Keratinocyte (primary cell): ENCODE results near the gene PRKCA. TPM values are rescaled to one million over a fixed set of nuclear protein-coding genes. Genes with fewer than 3 reads are reported as not detected.

ENCODE experiments used
- DNase-seq: peaks from one replicate; pipeline ENCODE4 v3.0.0-alpha.2; 2011; ENCODE audit warnings: low read depth, missing footprints, low spot score
- FAIRE-seq: peaks from 2 replicates; lab custom pipeline; 2011; peaks lifted over from hg19 to GRCh38; lab: Jason Lieb, UNC
- H2AFZ ChIP-seq: 2 replicates; pipeline ENCODE4 v1.6.0; 2012; ENCODE audit warnings: low read length, control low read depth, inconsistent platforms; ENCODE audit not compliant: control insufficient read depth
- H3K27ac ChIP-seq: 2 replicates; pipeline ENCODE4 v1.5.1; 2011; ENCODE audit warnings: low read length; ENCODE audit not compliant: control insufficient read depth, insufficient read depth
- H3K27me3 ChIP-seq: 3 replicates; pipeline ENCODE4 v1.6.0; 2011; ENCODE audit warnings: low read length; ENCODE audit not compliant: control insufficient read depth, insufficient read depth; ENCODE audit errors: extremely low read depth
- H3K36me3 ChIP-seq, 2 experiments: 2 replicates in 1 of 2; 3 replicates in 1 of 2; pipeline ENCODE4 v1.5.1; 2011; ENCODE audit warnings: low read length in 2 of 2, mild to moderate bottlenecking in 1 of 2; ENCODE audit not compliant: control insufficient read depth in 2 of 2, insufficient read depth in 2 of 2; ENCODE audit errors: extremely low read depth in 1 of 2
- H3K4me1 ChIP-seq: 3 replicates; pipeline ENCODE4 v1.5.1; 2011; ENCODE audit warnings: low read length; ENCODE audit not compliant: control insufficient read depth, insufficient read depth; ENCODE audit errors: extremely low read depth
- H3K4me2 ChIP-seq: 3 replicates; pipeline ENCODE4 v1.6.0; 2011; ENCODE audit warnings: low read depth, low read length; ENCODE audit not compliant: control insufficient read depth, insufficient read depth; ENCODE audit errors: extremely low read depth
- H3K4me3 ChIP-seq, 3 experiments: fragments of 200-600 bp in 1 of 3; sonication (generic) in 1 of 3; 2 replicates in 2 of 3; 3 replicates in 1 of 3; pipeline ENCODE4 v1.5.1; 2011 to 2016; ENCODE audit warnings: low read length in 3 of 3, mild to moderate bottlenecking in 3 of 3, control low read depth in 2 of 3, inconsistent platforms in 1 of 3, low read depth in 1 of 3, mixed read lengths in 1 of 3, mixed run types in 1 of 3, moderate library complexity in 1 of 3; ENCODE audit not compliant: control insufficient read depth in 2 of 3, insufficient read depth in 2 of 3; ENCODE audit errors: extremely low read depth in 1 of 3
- H3K79me2 ChIP-seq: 2 replicates; pipeline ENCODE4 v1.6.0; 2012; ENCODE audit warnings: low read length; ENCODE audit not compliant: control insufficient read depth, insufficient read depth
- H3K9ac ChIP-seq: 3 replicates; pipeline ENCODE4 v1.6.0; 2011; ENCODE audit warnings: low read length; ENCODE audit not compliant: control insufficient read depth, insufficient read depth; ENCODE audit errors: extremely low read depth
- H3K9me1 ChIP-seq: 3 replicates; pipeline ENCODE4 v1.6.0; 2011; ENCODE audit warnings: low read length; ENCODE audit not compliant: control insufficient read depth, insufficient read depth; ENCODE audit errors: extremely low read depth
- H3K9me3 ChIP-seq: 2 replicates; pipeline ENCODE4 v1.5.1; 2012; ENCODE audit warnings: low read depth, low read length; ENCODE audit not compliant: control insufficient read depth
- H4K20me1 ChIP-seq: 3 replicates; pipeline ENCODE4 v1.6.0; 2011; ENCODE audit warnings: low read length; ENCODE audit not compliant: control insufficient read depth, insufficient read depth; ENCODE audit errors: extremely low read depth
- CTCF ChIP-seq, 3 experiments: IDR thresholded peaks in 1 of 3; conservative IDR thresholded peaks in 1 of 3; optimal IDR thresholded peaks in 1 of 3; 2 replicates in 2 of 3; 3 replicates in 1 of 3; pipeline versions ENCODE3 to v1.5.1; 2011; ENCODE audit warnings: low read length in 3 of 3, mild to moderate bottlenecking in 3 of 3, moderate library complexity in 2 of 3, control low read depth in 1 of 3, inconsistent platforms in 1 of 3; ENCODE audit not compliant: insufficient read depth in 2 of 3; ENCODE audit errors: extremely low read depth in 1 of 3
- EZH2 ChIP-seq: IDR thresholded peaks from one replicate; pipeline ENCODE4 v1.6.1; 2012; ENCODE audit warnings: inconsistent platforms, mild to moderate bottlenecking, low read length, moderate library complexity
- dilution Hi-C: fragments of 300-500 bp; cut with MboI; formaldehyde crosslinking; loops from one replicate; pipeline ENCODE4 v1.7.0; 2020; ENCODE audit warnings: low sequenced_read_pairs; ENCODE audit not compliant: extremely low pct_ligation_motif_present
- polyA plus RNA-seq, 5 experiments: library from polyadenylated mRNA; depleted of rRNA in 3 of 5; stranded (reverse) in 3 of 5; stranded (forward) in 1 of 5; unstranded in 1 of 5; fragments of >200 nt; gene quantifications; 1 replicate in 1 of 5; 2 replicates in 3 of 5; 3 replicates in 1 of 5; pipeline versions ENCODE4 v1.2.1 to v1.2.3, GENCODE V29; 2011 to 2012; ENCODE audit warnings: missing spikeins in 2 of 5, low read depth in 1 of 5, low replicate concordance in 1 of 5

The PRKCA gene
- polyA plus RNA-seq, 1 donor (not counting 4 experiments of a cell fraction or from before 2014, with no cell fraction given) = 3.6 TPM

- Histone ChIP-seq H2AFZ (peak overlapping the region; percentile 70), H3K9me1 (peaks cover 2% of the 10 kb centered on the region), H4K20me1 (no peaks in the 10 kb centered on the region), H3K9me3 (peaks cover 9% of the 10 kb centered on the region), H3K4me1 (peaks cover 52% of the 10 kb centered on the region), H3K27me3 (no peaks in the 10 kb centered on the region), H3K9ac (peak overlapping the region; percentile 77), H3K4me2 (peak overlapping the region; percentile 93), H3K4me3 (peak overlapping the region; percentile 4 to 66 (median 14)), H3K36me3 (no peaks in the 10 kb centered on the region), H3K27ac (peak overlapping the region; percentile 88), H3K79me2 (no peaks in the 10 kb centered on the region)
- TF ChIP-seq CTCF (optimal IDR thresholded peaks at IDR 0.05 in 1 of 3, IDR thresholded peaks at IDR 0.05 in 1 of 3, conservative IDR thresholded peaks at IDR 0.05 in 1 of 3; ENCODE audit: extremely low read depth in 1 of 3, insufficient read depth in 2 of 3, low read length in 3 of 3) = no peak
- no peak for TF ChIP-seq EZH2
- dilution Hi-C loops = no loop called here
- DNase-seq (peak; percentile 84), FAIRE-seq (peak; percentile 94)
These were observed 374.0 kb downstream of the PRKCA start for GRCh38 chr17:66676421-66676820.

- H3K79me2 ChIP-seq = no peaks in the 10 kb centered on the region
- peak overlapping the region; percentile 93 for H3K4me2 ChIP-seq
- peaks cover 52% of the 10 kb centered on the region for H3K4me1 ChIP-seq
- H3K4me3 ChIP-seq = no peak overlapping the region
- H3K9me3 ChIP-seq = peaks cover 9% of the 10 kb centered on the region
- H4K20me1 ChIP-seq = no peaks in the 10 kb centered on the region
- FAIRE-seq (peak; percentile 68), DNase-seq (peak; percentile 82)
- no peak overlapping the region for H2AFZ ChIP-seq
- H3K27me3 ChIP-seq = no peaks in the 10 kb centered on the region
- H3K9ac ChIP-seq = no peak overlapping the region
- no peaks in the 10 kb centered on the region for H3K36me3 ChIP-seq
- peak overlapping the region; percentile 12 for H3K27ac ChIP-seq
- dilution Hi-C loops = no loop called here
- TF ChIP-seq CTCF (optimal IDR thresholded peaks at IDR 0.05 in 1 of 3, IDR thresholded peaks at IDR 0.05 in 1 of 3, conservative IDR thresholded peaks at IDR 0.05 in 1 of 3; ENCODE audit: extremely low read depth in 1 of 3, insufficient read depth in 2 of 3, low read length in 3 of 3) (no peak), EZH2 (no peak)
- peaks cover 2% of the 10 kb centered on the region for H3K9me1 ChIP-seq
These were observed 375.0 kb downstream of the PRKCA start for GRCh38 chr17:66677201-66677981.
